GM04504 (cell line): ENCODE data around the gene ZNF83.
"Not testable (repeated sequence)": the region's sequence is repeated elsewhere in the genome, so short reads cannot be mapped to it uniquely, and the experiment has no call there.

Source experiments
- DNase-seq: peaks from one replicate; pipeline ENCODE4 v3.0.0-alpha.2; 2012; ENCODE audit warnings: low read depth

The ZNF83 gene

GRCh38 chr19:52639996-52640395 is 1.8 kb upstream of the ZNF83 start:
- no peak for DNase-seq

DNA sequence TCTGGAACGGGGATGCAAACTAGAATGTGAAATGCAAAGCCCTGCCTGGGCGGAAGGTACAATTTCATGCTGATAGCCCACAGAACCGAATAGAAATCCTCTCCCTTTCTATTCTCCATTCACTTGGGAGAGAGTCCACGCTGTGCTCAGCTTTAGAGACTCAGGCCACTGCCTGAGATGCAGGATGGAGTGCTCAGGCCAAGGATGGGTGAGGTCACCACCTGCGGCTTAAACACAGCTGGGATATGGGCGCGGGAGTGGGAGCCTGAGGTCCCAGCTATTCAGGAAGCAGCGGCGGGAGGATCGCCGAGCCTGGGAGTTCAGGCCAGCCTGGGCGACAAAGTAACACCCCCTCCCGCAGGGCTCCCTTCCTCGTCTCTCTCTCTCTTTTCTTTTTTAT is 446 bp upstream of the ZNF83 start:
- DNase-seq, result no peak

DNA sequence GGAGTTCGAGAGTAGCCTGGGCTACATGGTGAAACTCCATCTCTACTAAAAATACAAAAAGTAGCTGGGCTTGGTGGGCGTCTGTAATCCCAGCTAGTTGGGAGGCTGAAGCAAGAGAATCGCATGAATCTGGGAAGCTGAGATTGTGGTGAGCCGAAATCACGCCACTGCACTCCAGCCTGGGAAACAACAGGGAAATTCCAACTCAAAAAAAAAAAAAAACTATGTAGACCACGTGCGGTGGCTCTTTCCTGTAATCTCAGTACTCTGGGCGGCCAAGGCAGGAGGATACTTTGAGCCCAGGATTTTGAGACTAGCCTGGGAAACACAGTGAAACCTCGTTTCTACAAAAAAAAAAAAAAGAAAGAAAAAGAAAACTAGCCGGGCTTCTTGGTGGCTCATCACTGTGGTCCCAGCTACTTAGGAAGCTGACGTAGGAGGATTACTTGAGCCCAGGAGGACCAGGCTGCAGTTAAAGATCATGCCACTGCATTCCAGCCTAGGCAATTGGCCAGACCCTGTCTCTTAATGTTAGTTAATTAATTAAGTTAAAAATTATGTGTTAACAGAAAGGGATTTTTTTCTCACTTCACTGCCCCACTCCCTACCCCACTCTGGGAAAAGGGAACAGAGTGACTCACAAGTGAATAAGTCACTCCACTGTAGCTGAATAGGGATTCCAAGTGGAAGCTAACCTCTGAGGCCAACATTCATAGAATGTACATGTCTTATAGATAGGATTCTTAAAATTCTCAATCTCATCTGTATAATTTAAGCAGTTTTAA is 2.2 kb downstream of the ZNF83 start:
- no peak for DNase-seq

DNA sequence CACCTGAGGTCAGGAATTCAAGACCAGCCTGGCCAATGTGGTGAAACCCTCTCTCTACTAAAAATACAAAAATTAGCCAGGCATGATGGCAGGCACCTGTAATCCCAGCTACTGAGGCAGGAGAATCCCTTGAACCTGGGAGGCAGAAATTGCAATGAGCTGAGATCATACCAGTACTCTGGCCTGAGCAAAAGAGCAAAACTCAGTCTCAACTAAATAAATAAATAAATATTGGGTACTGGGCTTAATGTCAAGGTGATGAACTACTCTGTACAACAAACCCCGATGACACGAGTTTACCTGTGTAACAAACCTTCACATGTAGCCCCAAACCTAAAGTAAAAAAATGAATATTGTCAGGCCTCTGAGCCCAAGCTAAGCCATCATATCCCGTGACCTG is 10.7 kb downstream of the ZNF83 start:
- not testable (repeated sequence) for DNase-seq

GRCh38 chr19:52626915-52627314 is 11.2 kb downstream of the ZNF83 start:
- no peak for DNase-seq

GRCh38 chr19:52622261-52622660 is 15.9 kb downstream of the ZNF83 start:
- DNase-seq, result no peak

- DNase-seq, result no peak
Observed at GRCh38 chr19:52621376-52621775, 16.8 kb downstream of the ZNF83 start.

GRCh38 chr19:52613299-52613906 is 24.8 kb downstream of the ZNF83 start:
- no peak for DNase-seq

DNA sequence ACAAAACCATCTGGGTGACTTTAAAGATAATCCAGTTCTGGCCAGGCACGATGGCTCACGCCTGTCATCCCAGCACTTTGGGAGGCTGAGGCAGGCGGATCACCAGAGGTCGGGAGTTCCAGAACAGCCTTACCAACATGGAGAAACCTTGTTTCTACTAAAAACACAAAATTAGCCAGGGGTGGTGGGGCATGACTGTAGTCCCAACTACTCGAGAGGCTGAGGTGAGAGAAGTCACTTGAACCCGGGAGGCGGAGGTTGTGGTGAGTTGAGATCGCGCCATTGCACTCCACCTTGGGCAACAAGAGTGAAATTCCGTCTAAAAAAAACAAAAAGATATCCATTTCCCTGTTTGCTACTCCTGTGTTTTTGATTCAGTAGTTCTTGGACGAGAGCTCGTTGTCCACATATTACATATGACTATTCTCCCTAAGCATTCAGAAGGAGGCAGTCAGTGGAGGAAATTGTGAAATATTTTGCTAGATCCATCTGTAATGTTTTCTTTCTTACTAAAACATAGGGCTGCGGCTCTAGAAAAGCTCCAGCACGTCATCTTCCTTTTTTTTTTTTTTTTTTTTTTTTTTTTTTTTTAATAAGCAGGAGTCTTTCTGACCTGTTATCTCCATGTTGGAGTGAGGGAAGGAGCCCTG is 34.5 kb downstream of the ZNF83 start:
- no peak for DNase-seq

GRCh38 chr19:52602941-52603340 is 35.2 kb downstream of the ZNF83 start:
- DNase-seq, result no peak

GRCh38 chr19:52601974-52602366 is 36.2 kb downstream of the ZNF83 start:
- DNase-seq, result not testable (repeated sequence)

DNA sequence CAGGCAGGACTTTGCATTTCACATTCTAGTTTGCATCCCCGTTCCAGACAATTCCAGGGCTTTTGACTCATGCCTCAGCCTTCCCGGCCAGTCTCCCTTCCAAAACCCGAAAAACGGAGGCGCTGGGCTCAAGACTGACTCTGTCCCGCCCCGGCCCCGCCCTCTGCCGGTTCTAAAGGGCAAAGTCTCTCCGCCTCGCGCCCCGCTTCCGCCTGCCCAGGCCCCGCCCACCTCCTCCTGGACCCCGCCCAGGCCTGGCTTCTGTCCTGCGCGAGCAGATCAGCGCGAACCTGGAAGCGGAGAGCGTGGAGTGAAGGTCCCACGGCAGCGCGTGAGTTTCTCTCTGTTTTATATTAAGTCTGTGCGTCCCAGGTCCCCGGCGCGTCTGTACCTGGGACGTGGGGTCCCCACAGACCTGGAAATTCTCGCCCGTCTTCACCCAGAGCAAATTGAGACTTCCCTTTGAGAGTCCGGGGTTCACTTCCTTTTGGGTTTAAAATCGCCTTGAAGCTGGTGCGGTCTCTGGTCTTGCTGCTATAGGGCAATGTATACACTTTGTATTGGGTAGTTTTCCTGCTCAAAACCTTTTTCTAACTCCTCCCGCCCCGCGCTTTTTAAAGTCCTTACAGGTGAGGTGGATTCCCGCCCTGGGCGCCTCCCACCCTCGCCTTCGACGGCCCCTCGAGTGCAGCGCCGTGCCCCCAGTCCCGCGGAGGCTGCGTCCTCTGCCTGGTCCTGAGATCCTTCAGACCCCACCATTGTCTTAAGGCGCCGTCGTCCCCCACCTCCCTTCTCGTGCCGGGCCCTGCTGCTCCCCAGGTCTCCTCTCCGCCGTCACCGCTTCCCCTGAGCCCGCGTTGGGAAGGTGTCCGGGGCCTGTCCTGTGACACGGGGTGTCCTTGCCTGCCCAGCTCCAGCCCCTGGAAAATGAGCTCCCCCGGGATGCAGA is 36.9 kb downstream of the ZNF83 start:
- peak; percentile 84 for DNase-seq

GRCh38 chr19:52600639-52601024 is 37.5 kb downstream of the ZNF83 start:
- DNase-seq, result no peak

DNA sequence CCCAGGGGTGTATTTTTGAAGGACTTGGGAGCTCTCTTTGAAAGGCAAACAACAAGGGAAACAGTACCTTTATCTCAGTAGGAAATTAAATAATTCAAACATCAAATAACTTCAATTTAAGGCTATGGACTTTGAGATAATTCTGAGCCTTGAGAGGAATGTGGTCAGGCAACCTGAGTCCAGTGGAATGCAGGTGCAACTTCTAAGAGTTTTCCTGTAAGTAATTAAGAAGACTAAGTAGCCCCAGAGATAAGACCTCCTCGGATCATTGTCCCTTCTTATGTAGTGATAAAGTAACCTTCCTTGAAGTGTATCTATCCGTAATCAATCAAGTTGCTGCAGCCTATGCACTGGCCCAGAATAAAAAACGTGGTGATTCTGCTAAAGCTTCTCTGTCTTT is 38.9 kb downstream of the ZNF83 start:
- DNase-seq, result no peak

GRCh38 chr19:52593441-52593840 is 44.7 kb downstream of the ZNF83 start:
- not testable (repeated sequence) for DNase-seq

DNA sequence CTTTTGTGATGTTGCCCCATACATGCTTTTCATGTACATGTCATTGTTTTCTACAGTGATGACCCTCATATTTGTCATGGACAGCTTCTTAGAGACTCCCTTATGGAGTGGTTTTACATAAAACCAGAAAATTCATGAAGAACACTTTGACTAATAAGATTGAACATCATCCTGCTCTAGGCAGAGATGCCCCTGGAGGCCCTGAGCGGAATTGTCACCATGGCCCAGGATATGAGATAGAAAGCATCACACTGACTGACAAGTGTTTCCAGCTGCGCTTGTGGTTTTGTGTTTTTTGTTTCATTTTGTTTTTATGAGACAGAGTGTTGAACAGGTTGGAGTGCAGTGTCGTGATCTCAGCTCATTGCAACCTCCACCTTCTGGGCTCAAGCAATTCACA is 45.9 kb downstream of the ZNF83 start:
- DNase-seq, result no peak

- DNase-seq, result no peak
Observed at GRCh38 chr19:52590728-52591127, 47.4 kb downstream of the ZNF83 start.

DNA sequence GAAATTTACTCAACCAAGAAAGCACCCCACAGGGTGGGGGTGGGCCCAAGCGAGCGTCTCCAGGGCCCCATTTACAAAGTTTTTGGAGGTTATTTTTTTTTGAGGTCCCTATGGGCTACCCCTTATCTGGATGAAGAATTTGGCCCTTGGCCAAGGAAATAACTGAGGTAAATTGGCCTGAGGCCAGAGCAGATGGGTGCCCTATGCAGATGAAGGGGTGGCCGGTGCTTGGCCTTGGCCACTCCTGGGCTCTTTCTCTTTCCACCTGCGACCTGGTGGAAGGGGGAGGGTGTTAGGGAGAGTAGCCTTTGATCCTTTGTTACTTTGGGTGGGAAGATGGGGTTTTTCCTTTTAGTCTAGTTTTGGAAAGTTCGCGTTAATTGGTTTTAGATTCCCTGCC is 52.6 kb downstream of the ZNF83 start:
- no peak for DNase-seq

DNA sequence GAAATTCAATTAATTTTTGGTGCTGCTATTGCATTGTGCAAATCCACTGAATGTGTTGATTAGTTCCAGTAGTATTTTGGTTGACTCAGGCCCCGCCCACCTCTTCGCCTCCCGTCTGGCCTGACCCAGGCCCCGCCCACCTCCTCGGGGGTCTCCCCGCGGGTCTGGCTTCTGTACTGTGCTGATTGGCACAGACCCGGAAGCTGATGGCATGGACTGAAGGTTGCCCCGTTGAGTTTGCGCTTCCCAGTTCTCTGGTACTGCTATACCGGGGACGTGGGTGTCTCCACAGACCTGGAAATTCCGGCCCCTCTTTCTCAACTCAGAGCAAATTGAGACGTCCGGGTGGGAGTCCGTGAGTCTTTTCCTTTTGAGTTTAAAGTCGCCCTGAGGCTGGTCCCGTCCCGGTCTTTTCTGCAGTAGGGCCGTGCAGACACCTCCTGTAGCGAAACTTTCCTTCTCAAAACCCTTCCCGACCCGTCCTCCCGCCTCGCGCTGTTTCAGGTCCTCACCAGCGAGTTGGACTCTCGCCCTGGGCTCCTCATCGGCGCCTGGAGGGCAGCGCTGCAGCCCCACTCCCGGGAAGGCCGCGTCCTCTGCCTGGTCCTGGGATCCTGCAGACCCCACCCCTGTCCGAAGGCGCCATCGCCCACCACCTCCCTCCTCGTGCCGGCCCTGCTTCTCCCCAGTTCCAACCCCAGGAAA is 53.3 kb downstream of the ZNF83 start:
- no peak for DNase-seq

- DNase-seq, result peak; percentile 79
Observed at GRCh38 chr19:52570000-52570861, 67.9 kb downstream of the ZNF83 start, which contains the start of gene ZNF701. Gene ZNF701 (plus strand): TSS chr19:52570287. CDS start chr19:52574148, 3,861 bp downstream.

GRCh38 chr19:52569638-52569999 is 68.5 kb downstream of the ZNF83 start:
- DNase-seq, result not testable (repeated sequence)
